HEK293 (cell line): Measurements from ENCODE around the gene TRAF3IP1.

Source experiments
- ZBTB1 ChIP-seq: fragments of 450-650 bp; formaldehyde crosslinking; IDR thresholded peaks from 2 replicates; pipeline ENCODE4 v1.5.1; 2016; ENCODE audit warnings: missing biosample characterization, missing genetic modification characterization
- ZNF112 ChIP-seq: fragments of 450-650 bp; formaldehyde crosslinking; IDR thresholded peaks from 2 replicates; pipeline ENCODE4 v1.5.0; 2017; ENCODE audit warnings: missing biosample characterization, missing genetic modification characterization
- ZNF274 ChIP-seq, 2 experiments: fragments of 200-500 bp in 1 of 2; fragments of 450-650 bp in 1 of 2; sonication (Bioruptor generic) in 1 of 2; formaldehyde crosslinking in 1 of 2; IDR thresholded peaks; 2 replicates each; pipeline versions ENCODE4 v1.5.1 to v1.6.1; 2014 to 2016; ENCODE audit warnings: borderline replicate concordance in 1 of 2, inconsistent platforms in 1 of 2, low read length in 1 of 2, missing biosample characterization in 1 of 2, missing genetic modification characterization in 1 of 2
- ZNF423 ChIP-seq: fragments of 450-650 bp; formaldehyde crosslinking; IDR thresholded peaks from 2 replicates; pipeline ENCODE4 v1.5.1; 2016; ENCODE audit warnings: missing biosample characterization, missing genetic modification characterization
- ZNF426 ChIP-seq: fragments of 450-650 bp; formaldehyde crosslinking; IDR thresholded peaks from 2 replicates; pipeline ENCODE4 v1.5.1; 2017; ENCODE audit warnings: missing biosample characterization, missing genetic modification characterization, mild to moderate bottlenecking, inconsistent platforms, moderate library complexity
- ZNF600 ChIP-seq: fragments of 450-650 bp; formaldehyde crosslinking; IDR thresholded peaks from 2 replicates; pipeline ENCODE4 v1.5.1; 2016; ENCODE audit warnings: missing biosample characterization, missing genetic modification characterization
- ZNF837 ChIP-seq: fragments of 450-650 bp; formaldehyde crosslinking; IDR thresholded peaks from 2 replicates; pipeline ENCODE4 v1.5.1; 2016; ENCODE audit warnings: missing biosample characterization, missing genetic modification characterization

TRAF3IP1 gene

GRCh38 chr2:238450440-238450861 is 130.1 kb downstream of the TRAF3IP1 start (continued):
- TF ChIP-seq ZNF600 (tag by site-specific recombination) (no peak), ZNF426 (tag by site-specific recombination) (no peak), ZBTB1 (tag by site-specific recombination) (no peak), ZNF112 (tag by site-specific recombination) (no peak), ZNF274 (IDR thresholded peaks at IDR 0.05; ENCODE audit: low read length) (no peak), ZNF274 (tag by site-specific recombination; IDR thresholded peaks at IDR 0.05; ENCODE audit: borderline replicate concordance) (no peak), ZNF423 (tag by site-specific recombination) (no peak), ZNF837 (tag by site-specific recombination) (no peak)
